ENCODE results near the gene LRRC8C.

Gene LRRC8C

DNA sequence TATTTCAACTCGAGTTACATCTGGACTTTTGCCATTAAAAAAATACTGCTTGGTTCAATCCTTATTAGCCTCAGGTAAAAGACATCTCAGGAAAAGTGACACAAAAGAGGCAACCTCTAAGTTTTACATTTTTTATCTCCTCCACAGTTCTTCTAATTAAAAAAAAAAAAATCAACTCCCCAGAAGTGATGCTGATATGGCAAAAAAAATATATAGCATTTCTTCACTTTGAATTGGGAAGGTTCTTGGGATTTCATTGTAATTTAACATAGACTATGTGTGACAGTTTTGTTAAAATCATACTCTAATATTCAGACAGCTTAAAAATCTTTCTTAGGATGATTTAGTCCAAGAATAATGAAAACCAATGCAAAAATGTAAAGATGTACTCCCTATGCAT, 87.9 kb downstream of the LRRC8C start:
- H3K9ac ChIP-seq (ENCODE audit: low read depth, low read length, poor library complexity, severe bottlenecking), result no peak overlapping the region
- H3K36me3 ChIP-seq (ENCODE audit: insufficient read depth, low read length), result no peaks in the 10 kb centered on the region
- no peaks in the 10 kb centered on the region for H3K27me3 ChIP-seq (ENCODE audit: insufficient read depth, low read length, poor library complexity, severe bottlenecking)
- no peak for TF ChIP-seq EZH2phosphoT487 (IDR thresholded peaks at IDR 0.05; ENCODE audit: borderline replicate concordance)
- TF ChIP-seq, protein P1, sequence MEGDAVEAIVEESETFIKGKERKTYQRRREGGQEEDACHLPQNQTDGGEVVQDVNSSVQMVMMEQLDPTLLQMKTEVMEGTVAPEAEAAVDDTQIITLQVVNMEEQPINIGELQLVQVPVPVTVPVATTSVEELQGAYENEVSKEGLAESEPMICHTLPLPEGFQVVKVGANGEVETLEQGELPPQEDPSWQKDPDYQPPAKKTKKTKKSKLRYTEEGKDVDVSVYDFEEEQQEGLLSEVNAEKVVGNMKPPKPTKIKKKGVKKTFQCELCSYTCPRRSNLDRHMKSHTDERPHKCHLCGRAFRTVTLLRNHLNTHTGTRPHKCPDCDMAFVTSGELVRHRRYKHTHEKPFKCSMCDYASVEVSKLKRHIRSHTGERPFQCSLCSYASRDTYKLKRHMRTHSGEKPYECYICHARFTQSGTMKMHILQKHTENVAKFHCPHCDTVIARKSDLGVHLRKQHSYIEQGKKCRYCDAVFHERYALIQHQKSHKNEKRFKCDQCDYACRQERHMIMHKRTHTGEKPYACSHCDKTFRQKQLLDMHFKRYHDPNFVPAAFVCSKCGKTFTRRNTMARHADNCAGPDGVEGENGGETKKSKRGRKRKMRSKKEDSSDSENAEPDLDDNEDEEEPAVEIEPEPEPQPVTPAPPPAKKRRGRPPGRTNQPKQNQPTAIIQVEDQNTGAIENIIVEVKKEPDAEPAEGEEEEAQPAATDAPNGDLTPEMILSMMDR (conservative IDR thresholded peaks at IDR 0.05; ENCODE audit: low read length), result no peak
- no peak overlapping the region for H2AFZ ChIP-seq (ENCODE audit: low read length)
- peaks cover 48% of the 10 kb centered on the region for H3K4me1 ChIP-seq (ENCODE audit: insufficient read depth, low read length, poor library complexity, severe bottlenecking)
- H3K9me3 ChIP-seq (ENCODE audit: insufficient read depth, low read depth, low read length), result no peaks in the 10 kb centered on the region
- H3F3A ChIP-seq (ENCODE audit: low read depth), result peaks cover 8% of the 10 kb centered on the region; the same call in 1 of the 2 replicates
- H4K20me1 ChIP-seq (ENCODE audit: insufficient read depth, low read length, poor library complexity, severe bottlenecking), result no peaks in the 10 kb centered on the region
- H3K79me2 ChIP-seq (ENCODE audit: insufficient read depth, low read length), result no peaks in the 10 kb centered on the region
- H3K4me2 ChIP-seq (ENCODE audit: low read depth, low read length, poor library complexity, severe bottlenecking), result peak overlapping the region; percentile 76
- peak overlapping the region; percentile 14 for H3K4me3 ChIP-seq (ENCODE audit: low read length, poor library complexity, severe bottlenecking)
- no peaks in the 10 kb centered on the region for H3K9me2 ChIP-seq (replicated peaks; ENCODE audit: low read depth, low read length)

DNA sequence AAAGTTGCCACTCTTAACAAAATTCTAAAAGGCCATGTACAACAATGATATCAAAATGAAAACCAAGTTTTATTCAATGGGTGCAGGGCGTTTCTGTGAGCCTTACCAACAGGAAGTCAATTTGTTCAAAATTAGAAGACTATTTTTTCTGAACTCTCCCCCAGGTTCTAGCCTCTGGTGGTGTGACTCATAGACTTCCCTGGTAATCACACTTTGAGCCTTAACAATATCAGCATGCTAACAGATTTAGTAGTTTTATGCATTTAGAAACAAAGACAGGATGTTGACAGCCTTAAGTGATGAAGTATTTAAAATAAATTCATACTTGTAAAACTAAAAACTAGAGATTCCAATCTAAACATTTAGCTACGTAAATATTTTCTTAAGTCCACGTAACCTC, 88.4 kb downstream of the LRRC8C start:
- H3K4me1 ChIP-seq (ENCODE audit: insufficient read depth, low read length, poor library complexity, severe bottlenecking), result peaks cover 48% of the 10 kb centered on the region
- peak overlapping the region; percentile 76 for H3K4me2 ChIP-seq (ENCODE audit: low read depth, low read length, poor library complexity, severe bottlenecking)
- TF ChIP-seq EZH2phosphoT487 (IDR thresholded peaks at IDR 0.05; ENCODE audit: borderline replicate concordance), result no peak
- TF ChIP-seq, protein P1 (conservative IDR thresholded peaks at IDR 0.05; ENCODE audit: low read length), result no peak
- H3K4me3 ChIP-seq (ENCODE audit: low read length, poor library complexity, severe bottlenecking), result peak overlapping the region; percentile 14
- no peaks in the 10 kb centered on the region for H3K9me2 ChIP-seq (replicated peaks; ENCODE audit: low read depth, low read length)
- no peak overlapping the region for H2AFZ ChIP-seq (ENCODE audit: low read length)
- no peaks in the 10 kb centered on the region for H3K9me3 ChIP-seq (ENCODE audit: insufficient read depth, low read depth, low read length)
- no peak overlapping the region for H3K9ac ChIP-seq (ENCODE audit: low read depth, low read length, poor library complexity, severe bottlenecking)
- no peaks in the 10 kb centered on the region for H3K36me3 ChIP-seq (ENCODE audit: insufficient read depth, low read length)
- H3K79me2 ChIP-seq (ENCODE audit: insufficient read depth, low read length), result no peaks in the 10 kb centered on the region
- H3F3A ChIP-seq (ENCODE audit: low read depth), result peaks cover 8% of the 10 kb centered on the region; the same call in 1 of the 2 replicates
- H4K20me1 ChIP-seq (ENCODE audit: insufficient read depth, low read length, poor library complexity, severe bottlenecking), result no peaks in the 10 kb centered on the region
- no peaks in the 10 kb centered on the region for H3K27me3 ChIP-seq (ENCODE audit: insufficient read depth, low read length, poor library complexity, severe bottlenecking)

DNA sequence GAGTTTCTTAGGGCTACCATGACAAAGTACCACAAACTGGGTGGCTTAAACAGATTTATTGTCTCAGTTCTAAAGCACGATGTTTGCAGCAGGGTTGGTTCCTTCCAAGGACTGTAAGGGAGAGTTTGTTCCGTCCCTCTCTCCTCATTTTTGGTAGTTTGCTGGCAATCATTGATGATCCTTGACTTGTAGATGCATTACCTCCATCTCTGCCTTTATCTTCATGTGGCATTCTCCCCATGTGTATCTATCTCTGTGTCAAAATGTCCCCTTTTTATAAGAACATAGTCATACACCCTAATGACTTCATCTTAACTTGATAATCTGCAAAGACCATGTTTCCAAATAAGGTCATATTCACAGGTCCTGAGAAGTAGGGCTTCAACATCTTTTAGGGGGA, 90.2 kb downstream of the LRRC8C start:
- H2AFZ ChIP-seq (ENCODE audit: low read length), result no peak overlapping the region
- H3F3A ChIP-seq (ENCODE audit: low read depth), result peaks cover 8% of the 10 kb centered on the region; the same call in 1 of the 2 replicates
- H3K4me1 ChIP-seq (ENCODE audit: insufficient read depth, low read length, poor library complexity, severe bottlenecking), result peaks cover 48% of the 10 kb centered on the region
- no peaks in the 10 kb centered on the region for H3K36me3 ChIP-seq (ENCODE audit: insufficient read depth, low read length)
- H3K9ac ChIP-seq (ENCODE audit: low read depth, low read length, poor library complexity, severe bottlenecking), result no peak overlapping the region
- no peaks in the 10 kb centered on the region for H3K27me3 ChIP-seq (ENCODE audit: insufficient read depth, low read length, poor library complexity, severe bottlenecking)
- H4K20me1 ChIP-seq (ENCODE audit: insufficient read depth, low read length, poor library complexity, severe bottlenecking), result no peaks in the 10 kb centered on the region
- no peaks in the 10 kb centered on the region for H3K9me2 ChIP-seq (replicated peaks; ENCODE audit: low read depth, low read length)
- no peaks in the 10 kb centered on the region for H3K9me3 ChIP-seq (ENCODE audit: insufficient read depth, low read depth, low read length)
- H3K4me2 ChIP-seq (ENCODE audit: low read depth, low read length, poor library complexity, severe bottlenecking), result no peak overlapping the region
- TF ChIP-seq EZH2phosphoT487 (IDR thresholded peaks at IDR 0.05; ENCODE audit: borderline replicate concordance), result no peak
- TF ChIP-seq, protein P1 (conservative IDR thresholded peaks at IDR 0.05; ENCODE audit: low read length), result no peak
- no peak overlapping the region for H3K4me3 ChIP-seq (ENCODE audit: low read length, poor library complexity, severe bottlenecking)
- no peaks in the 10 kb centered on the region for H3K79me2 ChIP-seq (ENCODE audit: insufficient read depth, low read length)
